ENCODE results near the gene DNAH1.
A peak's percentile ranks its signal among the peaks of the same experiment; 100 is the strongest.

Gene DNAH1

DNA sequence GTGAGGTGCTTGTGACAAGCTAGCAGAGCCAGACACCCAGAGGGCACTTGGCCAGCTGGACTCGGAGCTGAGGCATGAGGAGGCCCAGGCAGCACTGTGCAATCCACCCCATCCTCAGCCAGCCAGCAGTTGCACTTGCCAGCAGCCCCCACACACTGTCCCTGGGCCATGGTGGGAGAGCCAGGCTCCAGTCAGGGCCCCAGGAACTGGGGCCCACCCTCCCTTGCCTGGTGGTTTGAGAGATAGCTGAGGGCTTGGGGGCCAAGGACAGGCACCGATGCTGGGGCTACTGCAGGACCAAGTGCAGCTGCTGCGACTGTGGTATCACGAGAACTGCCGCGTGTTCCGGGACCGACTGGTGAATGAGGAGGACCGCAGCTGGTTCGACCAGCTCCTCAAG, 63.5 kb downstream of the DNAH1 start:
- TF ChIP-seq, protein P1, sequence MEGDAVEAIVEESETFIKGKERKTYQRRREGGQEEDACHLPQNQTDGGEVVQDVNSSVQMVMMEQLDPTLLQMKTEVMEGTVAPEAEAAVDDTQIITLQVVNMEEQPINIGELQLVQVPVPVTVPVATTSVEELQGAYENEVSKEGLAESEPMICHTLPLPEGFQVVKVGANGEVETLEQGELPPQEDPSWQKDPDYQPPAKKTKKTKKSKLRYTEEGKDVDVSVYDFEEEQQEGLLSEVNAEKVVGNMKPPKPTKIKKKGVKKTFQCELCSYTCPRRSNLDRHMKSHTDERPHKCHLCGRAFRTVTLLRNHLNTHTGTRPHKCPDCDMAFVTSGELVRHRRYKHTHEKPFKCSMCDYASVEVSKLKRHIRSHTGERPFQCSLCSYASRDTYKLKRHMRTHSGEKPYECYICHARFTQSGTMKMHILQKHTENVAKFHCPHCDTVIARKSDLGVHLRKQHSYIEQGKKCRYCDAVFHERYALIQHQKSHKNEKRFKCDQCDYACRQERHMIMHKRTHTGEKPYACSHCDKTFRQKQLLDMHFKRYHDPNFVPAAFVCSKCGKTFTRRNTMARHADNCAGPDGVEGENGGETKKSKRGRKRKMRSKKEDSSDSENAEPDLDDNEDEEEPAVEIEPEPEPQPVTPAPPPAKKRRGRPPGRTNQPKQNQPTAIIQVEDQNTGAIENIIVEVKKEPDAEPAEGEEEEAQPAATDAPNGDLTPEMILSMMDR (IDR thresholded peaks at IDR 0.05; ENCODE audit: insufficient read depth, low read depth, low read length, missing control alignments) = no peak
- H3K4me3 ChIP-seq (ENCODE audit: low read length) = no peak overlapping the region
- DNase-seq (ENCODE audit: low read depth) = no peak

GRCh38 chr3:52380023-52380422, 63.9 kb downstream of the DNAH1 start:
- TF ChIP-seq, protein P1 (IDR thresholded peaks at IDR 0.05; ENCODE audit: insufficient read depth, low read depth, low read length, missing control alignments) = no peak
- DNase-seq (ENCODE audit: low read depth) = no peak

GRCh38 chr3:52381623-52382022, 65.5 kb downstream of the DNAH1 start:
- DNase-seq (ENCODE audit: low read depth) = no peak
- no peak overlapping the region for H3K4me3 ChIP-seq (ENCODE audit: low read length)
- TF ChIP-seq, protein P1 (IDR thresholded peaks at IDR 0.05; ENCODE audit: insufficient read depth, low read depth, low read length, missing control alignments) = no peak

More at GRCh38 chr3:52380023-52380422, 63.9 kb downstream of the DNAH1 start:
- H3K4me3 ChIP-seq (ENCODE audit: low read length) = no peak overlapping the region

DNA sequence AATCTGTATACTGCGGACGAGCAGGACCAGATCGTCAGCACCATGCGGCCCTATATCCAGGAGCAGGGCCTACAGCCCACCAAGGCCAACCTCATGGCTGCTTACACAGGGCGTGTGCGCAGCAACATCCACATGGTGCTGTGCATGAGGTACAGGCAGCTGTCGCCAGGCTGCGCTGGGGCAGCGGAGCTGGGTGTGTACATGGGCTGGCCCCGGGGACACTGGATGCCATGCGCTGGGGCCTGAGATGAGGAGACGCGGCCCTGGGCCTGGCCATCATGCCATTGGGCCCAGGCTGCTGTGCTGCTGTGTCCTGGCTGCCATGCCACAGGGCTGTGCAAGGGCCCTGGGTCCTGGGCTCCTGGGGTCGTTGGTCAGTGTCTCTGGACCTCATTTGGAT, 67.3 kb downstream of the DNAH1 start:
- TF ChIP-seq, protein P1 (IDR thresholded peaks at IDR 0.05; ENCODE audit: insufficient read depth, low read depth, low read length, missing control alignments) = no peak
- no peak overlapping the region for H3K4me3 ChIP-seq (ENCODE audit: low read length)
- DNase-seq (ENCODE audit: low read depth) = no peak

- H3K4me3 ChIP-seq (ENCODE audit: low read length) = no peak overlapping the region
- TF ChIP-seq, protein P1 (IDR thresholded peaks at IDR 0.05; ENCODE audit: insufficient read depth, low read depth, low read length, missing control alignments) = no peak
- no peak for DNase-seq (ENCODE audit: low read depth)
Observed at GRCh38 chr3:52384019-52384761, 68.1 kb downstream of the DNAH1 start.

DNA sequence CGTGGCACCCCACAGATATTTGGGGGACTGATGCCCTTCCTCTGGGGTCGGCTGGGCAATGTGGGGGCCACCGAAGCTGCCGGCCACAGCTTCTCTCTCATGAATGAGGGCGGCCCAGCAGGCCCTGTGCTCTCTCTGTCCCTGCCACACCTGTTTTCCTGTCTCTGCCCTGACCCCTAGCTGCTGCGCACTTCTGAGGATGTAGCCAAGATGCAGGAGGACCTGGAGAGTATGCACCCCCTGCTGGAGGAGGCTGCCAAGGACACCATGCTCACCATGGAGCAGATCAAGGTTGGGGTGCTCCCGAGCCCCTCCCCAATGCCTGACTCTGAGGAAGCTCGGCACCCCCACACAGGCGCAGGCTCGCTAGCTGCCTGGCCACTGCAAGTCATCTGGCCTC, 69.0 kb downstream of the DNAH1 start:
- no peak overlapping the region for H3K4me3 ChIP-seq (ENCODE audit: low read length)
- DNase-seq (ENCODE audit: low read depth) = peak; percentile 63
- TF ChIP-seq, protein P1 (IDR thresholded peaks at IDR 0.05; ENCODE audit: insufficient read depth, low read depth, low read length, missing control alignments) = peak; percentile 67

- no peak overlapping the region for H3K4me3 ChIP-seq (ENCODE audit: low read length)
- DNase-seq (ENCODE audit: low read depth) = no peak
- TF ChIP-seq, protein P1 (IDR thresholded peaks at IDR 0.05; ENCODE audit: insufficient read depth, low read depth, low read length, missing control alignments) = no peak
Observed at GRCh38 chr3:52387481-52387880, 71.4 kb downstream of the DNAH1 start.
